ENCODE data around the gene PNKD.

Gene PNKD

GRCh38 chr2:218366621-218367414 lies 96.5 kb downstream of the PNKD start:
- no peak for TF ChIP-seq CTCF (IDR thresholded peaks at IDR 0.05; ENCODE audit: extremely low read depth, missing control alignments)
- peak; percentile 25 for DNase-seq (ENCODE audit: low spot score)

GRCh38 chr2:218367415-218368149 lies 97.3 kb downstream of the PNKD start:
- peak; percentile 96 for DNase-seq (ENCODE audit: low spot score)
- TF ChIP-seq CTCF (IDR thresholded peaks at IDR 0.05; ENCODE audit: extremely low read depth, missing control alignments): no peak

- DNase-seq (ENCODE audit: low spot score): no peak
- TF ChIP-seq CTCF (IDR thresholded peaks at IDR 0.05; ENCODE audit: extremely low read depth, missing control alignments): no peak
Measured at GRCh38 chr2:218368150-218368528, 97.8 kb downstream of the PNKD start.

- DNase-seq (ENCODE audit: low spot score): peak; percentile 55
- TF ChIP-seq CTCF (IDR thresholded peaks at IDR 0.05; ENCODE audit: extremely low read depth, missing control alignments): no peak
Measured at GRCh38 chr2:218368621-218369153, 98.4 kb downstream of the PNKD start.

GRCh38 chr2:218369330-218369729 lies 99.0 kb downstream of the PNKD start:
- peak; percentile 10 for DNase-seq (ENCODE audit: low spot score)
- TF ChIP-seq CTCF (IDR thresholded peaks at IDR 0.05; ENCODE audit: extremely low read depth, missing control alignments): no peak

- DNase-seq (ENCODE audit: low spot score): no peak
- TF ChIP-seq CTCF (IDR thresholded peaks at IDR 0.05; ENCODE audit: extremely low read depth, missing control alignments): no peak
Measured at GRCh38 chr2:218370410-218371063, 100.2 kb downstream of the PNKD start.

GRCh38 chr2:218371983-218372350 lies 101.6 kb downstream of the PNKD start:
- no peak for TF ChIP-seq CTCF (IDR thresholded peaks at IDR 0.05; ENCODE audit: extremely low read depth, missing control alignments)
- no peak for DNase-seq (ENCODE audit: low spot score)
